ENCODE data around the gene TLX3. TPM values are rescaled to one million over a fixed set of nuclear protein-coding genes. Genes with fewer than 3 reads are reported as not detected.

TLX3 gene
- total RNA-seq, 1 donor from 2014 or later: not detected

GRCh38 chr5:171300358-171300757 is 8.7 kb upstream of the TLX3 start:
- no peak for DNase-seq (ENCODE audit: low read depth)

- DNase-seq (ENCODE audit: low read depth): no peak
These were observed 2.9 kb upstream of the TLX3 start for GRCh38 chr5:171306166-171306565.

GRCh38 chr5:171306781-171307591 is 2.1 kb upstream of the TLX3 start:
- no peak for DNase-seq (ENCODE audit: low read depth)

- DNase-seq (ENCODE audit: low read depth): no peak
These were observed 1.1 kb upstream of the TLX3 start for GRCh38 chr5:171307789-171308452.

- no peak for DNase-seq (ENCODE audit: low read depth)
These were observed 496 bp downstream of the TLX3 start for GRCh38 chr5:171309276-171310211.

- DNase-seq (ENCODE audit: low read depth): no peak
These were observed 1.3 kb downstream of the TLX3 start for GRCh38 chr5:171310212-171310818.

GRCh38 chr5:171310819-171311321 is 1.8 kb downstream of the TLX3 start:
- DNase-seq (ENCODE audit: low read depth): no peak

- peak; percentile 13 for DNase-seq (ENCODE audit: low read depth)
These were observed 2.5 kb downstream of the TLX3 start for GRCh38 chr5:171311322-171312077.

- no peak for DNase-seq (ENCODE audit: low read depth)
These were observed 3.3 kb downstream of the TLX3 start for GRCh38 chr5:171312129-171312974.

- no peak for DNase-seq (ENCODE audit: low read depth)
These were observed 4.6 kb downstream of the TLX3 start for GRCh38 chr5:171313481-171314206.

GRCh38 chr5:171314728-171315385 is 5.8 kb downstream of the TLX3 start:
- no peak for DNase-seq (ENCODE audit: low read depth)

- DNase-seq (ENCODE audit: low read depth): no peak
These were observed 6.4 kb downstream of the TLX3 start for GRCh38 chr5:171315386-171315891.

- no peak for DNase-seq (ENCODE audit: low read depth)
These were observed 6.8 kb downstream of the TLX3 start for GRCh38 chr5:171315925-171316257.

- DNase-seq (ENCODE audit: low read depth): no peak
These were observed 7.4 kb downstream of the TLX3 start for GRCh38 chr5:171316258-171317121.

- DNase-seq (ENCODE audit: low read depth): no peak
These were observed 8.2 kb downstream of the TLX3 start for GRCh38 chr5:171317230-171317629.

GRCh38 chr5:171318026-171318425 is 9.0 kb downstream of the TLX3 start:
- DNase-seq (ENCODE audit: low read depth): no peak

GRCh38 chr5:171321447-171321846 is 12.4 kb downstream of the TLX3 start:
- DNase-seq (ENCODE audit: low read depth): no peak

Data from myocyte (in vitro differentiated cells).